ENCODE measurements around the gene RSPO1.
A peak's percentile ranks its signal among the peaks of the same experiment; 100 is the strongest.
"Not testable (repeated sequence)": the region's sequence is repeated elsewhere in the genome, so short reads cannot be mapped to it uniquely, and the experiment has no call there.

Gene RSPO1

GRCh38 chr1:37634244-37634991, at the start of gene RSPO1:
Gene RSPO1, minus strand, starts transcription at chr1:37634892. Its CDS starts 5,231 bp downstream, at chr1:37629661.
- DNase-seq, result no peak

DNA sequence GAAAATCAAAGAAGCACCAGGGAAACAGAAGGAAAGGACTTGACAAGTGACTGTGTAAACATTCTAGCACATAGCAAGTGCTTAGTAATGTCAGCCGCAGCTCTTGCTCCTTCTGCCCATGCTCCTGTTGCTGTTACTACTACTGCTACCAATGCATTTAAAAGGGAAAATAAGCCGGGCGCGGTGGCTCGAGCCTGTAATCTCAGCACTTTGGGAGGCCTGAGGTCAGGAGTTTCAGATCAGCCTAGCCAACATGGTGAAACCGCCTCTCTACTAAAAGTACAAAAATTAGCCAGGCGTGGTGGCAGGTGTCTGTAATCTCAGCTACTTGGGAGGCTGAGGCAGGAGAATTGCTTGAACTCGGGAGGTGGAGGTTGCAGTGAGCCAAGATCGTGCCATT, 49.5 kb upstream of the RSPO1 start:
- not testable (repeated sequence) for DNase-seq

- peak; percentile 79 to 82 for DNase-seq
Measured at GRCh38 chr1:37682334-37682987, 47.8 kb upstream of the RSPO1 start.

DNA sequence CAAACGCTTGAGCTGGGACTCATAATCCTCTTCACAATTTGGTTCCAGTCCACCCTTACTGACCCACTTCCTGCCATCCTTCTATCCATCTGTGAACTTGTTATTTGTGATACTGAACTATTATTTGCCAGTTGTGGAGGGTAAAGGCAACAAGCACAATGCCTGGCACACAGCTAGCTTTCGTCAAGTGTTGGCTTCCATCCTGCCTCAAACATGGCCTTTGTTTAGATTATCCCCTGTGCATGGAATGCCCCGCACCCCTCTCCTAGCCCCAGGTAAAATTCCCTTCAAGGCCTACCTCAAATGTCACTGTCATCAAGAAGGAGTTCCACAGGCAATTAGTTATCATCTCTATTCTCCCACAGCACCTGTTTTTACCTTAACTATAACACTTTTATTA, 46.2 kb upstream of the RSPO1 start:
- DNase-seq, result no peak

DNA sequence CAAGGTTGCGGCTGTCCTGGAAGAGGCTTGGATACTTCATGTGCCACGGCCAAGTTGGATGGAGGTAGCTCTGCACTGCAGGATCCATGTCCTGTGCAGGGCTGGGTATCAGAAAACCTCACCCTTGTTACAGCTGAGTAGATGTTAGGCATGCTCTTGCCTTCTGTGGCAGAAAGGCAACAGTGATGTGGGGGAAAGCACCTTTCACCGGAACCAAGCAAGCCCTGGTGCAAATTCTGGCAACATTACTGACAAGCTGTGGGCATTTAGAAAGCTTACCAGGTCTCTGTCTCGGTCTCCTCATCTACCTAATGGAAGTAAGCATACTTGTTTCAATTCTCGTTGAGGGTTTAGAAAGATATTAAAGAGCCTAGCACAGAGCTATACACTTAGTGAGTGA, 43.1 kb upstream of the RSPO1 start:
- no peak for DNase-seq

DNA sequence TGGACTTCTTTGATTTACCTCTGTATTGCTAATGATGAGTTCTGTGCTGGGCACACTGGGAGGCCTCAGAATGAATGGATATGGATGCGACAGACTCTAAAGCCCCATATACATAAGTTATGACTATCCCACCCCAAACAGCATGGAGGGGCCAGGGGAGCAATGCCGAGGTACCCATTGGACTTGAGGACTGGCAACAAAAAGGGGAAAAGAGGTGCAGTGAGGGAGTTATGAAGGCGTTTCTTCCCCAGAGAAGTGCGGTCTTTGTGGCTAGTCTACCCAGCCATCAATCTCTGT, 42.4 kb upstream of the RSPO1 start:
- DNase-seq, result no peak

DNA sequence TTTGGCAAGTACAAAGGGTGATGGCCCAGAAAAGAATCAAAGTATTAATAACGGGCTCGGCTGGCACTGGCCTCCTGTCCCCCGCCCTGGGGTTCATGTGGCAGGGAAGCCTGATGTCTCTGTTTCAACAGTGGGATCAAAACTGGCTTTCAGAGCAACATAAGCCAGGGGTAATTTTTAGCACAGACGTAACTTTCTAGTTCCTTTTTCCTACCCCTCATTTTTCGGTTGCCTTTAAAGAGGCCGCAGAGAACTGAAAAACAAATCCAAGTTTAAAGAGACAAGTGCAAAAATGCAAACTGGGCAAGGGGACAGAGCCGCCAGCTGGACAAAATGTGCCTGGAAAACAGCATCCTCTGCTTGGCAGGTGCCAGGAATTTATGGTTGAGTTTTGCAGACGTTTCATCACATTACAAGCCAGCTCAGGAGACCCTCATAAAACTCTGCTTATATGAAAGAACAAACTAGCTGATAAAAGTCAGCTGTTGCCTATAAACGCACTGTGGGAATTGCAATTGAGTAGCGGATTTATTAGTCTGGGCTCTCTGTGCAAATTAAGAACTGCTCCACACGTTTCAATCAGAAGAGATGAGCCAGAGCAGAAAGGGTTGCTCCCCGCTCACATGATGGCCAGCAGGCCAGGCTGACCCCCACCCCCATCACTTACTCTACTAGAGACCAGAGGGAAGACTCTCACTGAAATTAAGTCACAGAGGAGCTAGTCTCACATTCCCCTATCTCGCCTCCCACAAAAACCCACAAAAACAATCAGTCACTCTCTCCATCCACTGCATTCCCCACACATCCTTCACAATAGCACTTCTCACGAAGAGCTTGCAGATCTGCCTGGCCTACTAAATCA, 41.8 kb upstream of the RSPO1 start:
- no peak for DNase-seq

- peak; percentile 28 to 31 for DNase-seq
Measured at GRCh38 chr1:37673920-37674319, 39.2 kb upstream of the RSPO1 start.

DNA sequence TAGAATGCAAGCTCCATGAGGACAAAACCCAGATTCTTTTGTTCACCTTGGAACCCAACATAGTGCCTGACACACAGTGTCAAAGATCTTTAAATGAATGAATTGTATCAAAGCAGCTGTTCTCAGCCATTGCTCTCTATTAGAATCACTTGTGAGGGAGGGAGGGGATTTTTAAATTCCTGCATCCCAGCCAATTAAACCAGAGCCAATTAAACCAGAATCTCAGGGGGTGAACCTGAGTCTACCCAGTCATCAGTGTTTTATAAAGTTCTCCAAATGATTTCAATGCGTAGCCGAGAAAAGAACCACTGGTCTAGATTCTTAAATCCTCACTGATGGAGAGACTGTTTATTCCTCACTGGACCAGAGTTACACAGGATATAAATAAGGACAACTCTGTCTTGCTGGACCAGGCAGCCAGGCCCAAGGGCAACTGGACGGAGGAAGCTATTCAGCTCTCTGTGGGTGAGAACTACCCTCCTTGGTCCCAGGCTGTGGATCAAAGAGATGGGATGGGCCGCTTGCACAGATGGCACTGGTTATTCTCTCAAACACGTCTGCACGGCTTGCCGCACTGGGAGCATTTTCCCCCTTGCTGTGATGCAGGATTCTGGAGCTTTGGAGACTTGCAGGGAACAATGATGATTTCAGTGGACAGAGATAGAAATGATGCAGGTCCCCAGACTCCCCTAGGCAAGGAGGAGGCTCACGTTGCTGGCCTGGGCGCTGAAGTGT, 37.6 kb upstream of the RSPO1 start:
- no peak for DNase-seq

GRCh38 chr1:37671261-37671660, 36.6 kb upstream of the RSPO1 start:
- no peak for DNase-seq

- DNase-seq, result no peak
Measured at GRCh38 chr1:37670133-37670532, 35.4 kb upstream of the RSPO1 start.

GRCh38 chr1:37667023-37667671, 32.5 kb upstream of the RSPO1 start:
- no peak for DNase-seq

- DNase-seq, result no peak
Measured at GRCh38 chr1:37666241-37666867, 31.7 kb upstream of the RSPO1 start.

DNA sequence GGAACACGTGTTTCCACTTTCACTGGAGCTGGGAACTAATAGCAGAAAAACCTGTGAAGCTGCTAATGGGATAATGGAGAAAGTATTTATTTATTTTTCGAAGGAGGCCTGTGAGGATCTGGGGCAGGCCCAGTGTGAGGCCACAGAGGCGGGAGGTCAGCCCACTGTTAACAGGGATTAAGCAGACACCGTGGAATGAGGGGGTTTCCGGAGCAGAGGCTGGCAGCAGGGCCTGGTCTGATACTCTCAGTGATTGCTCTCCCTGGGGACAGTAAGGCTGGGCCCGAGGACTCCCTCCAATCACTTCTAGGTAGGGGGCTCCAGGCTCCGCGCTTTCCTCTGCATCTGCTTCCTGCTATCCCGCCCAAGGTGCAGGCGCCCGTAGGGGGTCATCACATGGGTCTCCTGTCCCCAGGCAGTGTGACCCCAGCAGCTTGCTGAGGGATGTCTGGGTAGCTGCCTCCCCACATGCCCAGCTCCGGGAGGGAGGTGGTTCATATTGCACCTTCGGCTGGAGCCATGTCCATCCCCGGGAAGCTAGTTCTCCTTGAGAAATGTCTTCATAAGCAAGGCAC, 28.8 kb upstream of the RSPO1 start:
- DNase-seq, result no peak

DNA sequence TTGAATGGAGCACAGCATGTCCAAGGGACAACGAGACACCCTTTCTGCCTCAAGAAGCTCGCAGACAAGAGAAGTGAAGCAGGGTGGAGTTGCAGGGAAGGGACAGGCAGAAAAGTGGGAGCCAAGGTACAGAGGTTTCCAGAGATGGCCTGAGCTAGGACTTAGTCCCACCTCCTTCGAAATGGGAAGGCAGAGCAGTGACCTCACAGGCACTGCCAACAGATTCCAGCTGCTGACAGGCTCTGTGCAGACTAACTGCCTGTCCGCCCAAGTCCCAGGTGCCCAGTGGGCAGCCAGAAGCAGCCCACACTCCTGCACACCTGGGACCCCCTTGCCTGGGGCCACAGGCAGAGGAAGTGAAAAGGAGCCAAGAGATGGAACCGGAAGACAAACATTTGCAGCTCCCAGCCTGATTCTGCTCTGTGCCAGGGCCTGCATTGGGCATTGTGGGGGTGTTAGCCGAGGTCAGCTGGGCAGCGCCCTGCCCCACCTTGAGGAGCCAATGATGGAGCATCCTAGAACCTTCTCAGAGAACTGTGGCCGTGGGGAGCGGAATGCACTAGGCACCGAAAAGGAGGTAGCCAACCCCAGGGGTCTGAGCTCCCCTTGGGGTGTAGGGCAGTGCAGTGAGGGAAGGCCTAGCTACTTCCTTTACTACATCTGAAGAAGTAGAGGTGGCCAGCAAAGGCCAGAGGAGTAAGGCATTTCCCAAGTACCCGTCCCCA, 27.5 kb upstream of the RSPO1 start:
- no peak for DNase-seq

GRCh38 chr1:37661401-37661800, 26.7 kb upstream of the RSPO1 start:
- no peak for DNase-seq

- DNase-seq, result no peak
Measured at GRCh38 chr1:37660664-37661063, 26.0 kb upstream of the RSPO1 start.

GRCh38 chr1:37658486-37658885, 23.8 kb upstream of the RSPO1 start:
- DNase-seq, result no peak

GRCh38 chr1:37657620-37658412, 23.1 kb upstream of the RSPO1 start:
- no peak for DNase-seq

DNA sequence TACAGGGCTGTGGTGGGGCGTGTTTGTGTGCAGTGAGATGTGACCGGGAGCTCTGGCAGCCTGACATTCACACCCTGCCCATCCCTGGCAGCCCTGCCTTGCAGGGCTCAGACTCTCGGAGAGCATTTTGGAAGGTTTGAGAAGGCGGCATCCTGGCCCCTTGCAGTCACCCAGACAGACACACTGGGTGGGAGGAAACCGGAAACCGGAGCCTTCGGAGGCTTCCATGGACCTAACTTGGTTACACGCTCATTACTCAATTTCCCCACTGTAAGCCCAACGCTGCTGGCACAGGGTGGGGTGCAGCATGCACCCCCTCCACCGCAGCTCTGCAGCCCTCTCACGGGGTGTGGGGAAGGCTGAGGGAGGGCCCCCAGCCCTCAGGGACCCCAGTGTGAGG, 22.2 kb upstream of the RSPO1 start:
- DNase-seq, result no peak

Measured in stimulated activated CD4-positive, alpha-beta T cell treated with anti-CD3 and anti-CD28 coated beads, Interleukin-2, amount 100 ng/mL, for 48 hours (primary cell).